Activated CD8-positive, alpha-beta T cell treated with anti-CD3 and anti-CD28 coated beads for 36 hours (primary cell): ENCODE results near the gene DUSP1. TPM values are rescaled to one million over a fixed set of nuclear protein-coding genes. Genes with fewer than 3 reads are reported as not detected.

Source experiments
- ATAC-seq: fragments of 200-7000 bp; cut with Tn5 transposase; one replicate; pipeline ENCODE4 v1.10.0; 2021; ENCODE audit warnings: mild to moderate bottlenecking, moderate library complexity
- CTCF ChIA-PET: fragments of 350-600 bp; sonication (Branson Sonifier 250); formaldehyde crosslinking; loops from one replicate; lab custom pipeline; 2021; ENCODE audit warnings: antibody characterized with exemption; lab: Charles Lee
- POLR2A ChIA-PET: fragments of 350-600 bp; sonication (Branson Sonifier 250); formaldehyde crosslinking; loops from one replicate; lab custom pipeline; 2021; ENCODE audit warnings: antibody characterized with exemption; lab: Charles Lee
- DNase-seq: peaks from one replicate; pipeline ENCODE4 v3.0.0-alpha.2; 2020
- H3K27ac Mint-ChIP-seq: one replicate; pipeline ENCODE4 v1.8.0; 2021; ENCODE audit warnings: mild to moderate bottlenecking, mixed read lengths
- H3K27me3 Mint-ChIP-seq: one replicate; pipeline ENCODE4 v1.8.0; 2021; ENCODE audit warnings: mixed read lengths
- H3K36me3 Mint-ChIP-seq: one replicate; pipeline ENCODE4 v1.8.0; 2021; ENCODE audit warnings: low read depth, mixed read lengths
- H3K4me1 Mint-ChIP-seq: one replicate; pipeline ENCODE4 v1.8.0; 2021; ENCODE audit warnings: low read depth, mixed read lengths
- H3K4me3 Mint-ChIP-seq: one replicate; pipeline ENCODE4 v1.8.0; 2021; ENCODE audit warnings: mild to moderate bottlenecking, moderate library complexity, mixed read lengths
- H3K9me3 Mint-ChIP-seq: one replicate; pipeline ENCODE4 v1.8.0; 2021; ENCODE audit warnings: mixed read lengths
- CTCF ChIP-seq: fragments of 200-600 bp; IDR thresholded peaks from one replicate; pipeline ENCODE4 v1.8.0; 2022; ENCODE audit warnings: antibody characterized with exemption, mild to moderate bottlenecking
- intact Hi-C: fragments of 100-400 bp; cut with micrococcal nuclease; formaldehyde crosslinking; loops from one replicate; pipeline ENCODE4 v1.10.0; 2022
- total RNA-seq, 2 experiments: library from RNA; stranded (reverse); gene quantifications; one replicate each; pipeline ENCODE4 v1.2.3, GENCODE V29; 2021

DUSP1 gene
- total RNA-seq, 2 experiments from 2014 or later, result 16.6 to 17.9 TPM

GRCh38 chr5:172793577-172794488 lies 22.8 kb upstream of the DUSP1 start:
- Mint-ChIP-seq H3K27ac (no peak overlapping the region), H3K9me3 (no peaks in the 10 kb centered on the region), H3K36me3 (no peaks in the 10 kb centered on the region), H3K4me1 (peaks cover 7% of the 10 kb centered on the region), H3K4me3 (no peak overlapping the region), H3K27me3 (no peaks in the 10 kb centered on the region)
- intact Hi-C loops, result no loop called here
- DNase-seq (no peak), ATAC-seq (no peak)
- ChIA-PET CTCF (no interaction called here), POLR2A (no interaction called here)
- no peak for TF ChIP-seq CTCF

- no peak for ATAC-seq
- no peaks in the 10 kb centered on the region for H3K36me3 Mint-ChIP-seq
- DNase-seq, result no peak
- H3K9me3 Mint-ChIP-seq, result no peaks in the 10 kb centered on the region
- POLR2A ChIA-PET, result interaction anchor here (0.5 to 1.0 kb wide), 3 partner anchors 16 to 108 kb away, joined by 3 read pairs; no protein-coding TSS in a partner anchor
- peaks cover 3% of the 10 kb centered on the region for H3K4me1 Mint-ChIP-seq
- H3K27me3 Mint-ChIP-seq, result no peaks in the 10 kb centered on the region
- CTCF ChIA-PET, result interaction anchor here (0.7 kb wide), 1 partner anchor 91 kb away, joined by 3 read pairs; no protein-coding TSS in a partner anchor
- H3K4me3 Mint-ChIP-seq, result no peak overlapping the region
- intact Hi-C loops, result no loop called here
- TF ChIP-seq CTCF, result no peak
- H3K27ac Mint-ChIP-seq, result no peak overlapping the region
Measured at GRCh38 chr5:172792701-172793570, 21.9 kb upstream of the DUSP1 start.

DNA sequence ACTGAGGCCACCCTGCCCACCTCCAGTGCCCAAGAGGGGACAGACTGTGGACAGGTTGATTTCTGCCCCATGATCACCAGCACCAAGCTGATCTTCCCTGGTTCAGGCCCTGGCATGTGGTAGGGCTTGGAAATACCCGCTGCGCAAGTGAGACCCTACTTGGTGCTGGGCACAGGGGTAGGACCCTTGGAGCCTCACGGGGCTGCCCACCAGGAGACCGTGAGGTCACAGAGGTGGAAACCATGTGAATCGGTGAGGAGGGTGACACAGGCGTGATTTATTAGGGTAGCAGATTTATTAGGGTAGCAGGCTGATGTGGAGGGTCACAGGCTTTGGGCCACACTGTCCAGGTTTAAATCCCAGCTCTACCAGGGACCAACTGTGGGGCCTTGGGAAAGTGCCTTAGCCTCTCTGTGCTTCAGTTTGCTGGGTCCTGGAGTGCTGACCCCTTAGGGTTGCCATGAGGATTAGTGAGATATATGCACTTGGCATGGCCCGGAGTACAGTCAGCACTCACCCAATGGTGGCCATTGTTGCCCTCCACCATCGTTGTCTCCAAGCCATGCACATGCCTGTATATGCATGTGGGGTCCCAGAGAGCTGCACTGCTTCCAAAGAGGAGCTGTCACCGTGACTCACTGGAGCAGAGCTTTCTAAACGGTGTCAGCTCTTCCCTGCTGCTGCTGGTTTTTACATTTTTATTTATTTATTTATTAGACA lies 20.9 kb upstream of the DUSP1 start:
- POLR2A ChIA-PET, result interaction anchor here (1.0 kb wide), 2 partner anchors 15 to 43 kb away, joined by 3 read pairs; no protein-coding TSS in a partner anchor
- intact Hi-C loops, result no loop called here
- H3K27ac Mint-ChIP-seq, result no peak overlapping the region

GRCh38 chr5:172791286-172791685 lies 20.3 kb upstream of the DUSP1 start:
- POLR2A ChIA-PET, result no interaction called here
- no peak for DNase-seq
- no peaks in the 10 kb centered on the region for H3K27me3 Mint-ChIP-seq
- H3K36me3 Mint-ChIP-seq, result no peaks in the 10 kb centered on the region
- no peak for TF ChIP-seq CTCF
- no peak for ATAC-seq
- intact Hi-C loops, result no loop called here
- CTCF ChIA-PET, result no interaction called here
- H3K9me3 Mint-ChIP-seq, result no peaks in the 10 kb centered on the region
- no peak overlapping the region for H3K27ac Mint-ChIP-seq
- H3K4me1 Mint-ChIP-seq, result no peaks in the 10 kb centered on the region
- no peak overlapping the region for H3K4me3 Mint-ChIP-seq

More for the DNA sequence above, 20.9 kb upstream of the DUSP1 start:
- no peaks in the 10 kb centered on the region for H3K4me1 Mint-ChIP-seq
- no peak for TF ChIP-seq CTCF
- no peak for DNase-seq
- no peak overlapping the region for H3K4me3 Mint-ChIP-seq
- no peaks in the 10 kb centered on the region for H3K27me3 Mint-ChIP-seq
- ATAC-seq, result no peak
- H3K36me3 Mint-ChIP-seq, result no peaks in the 10 kb centered on the region
- CTCF ChIA-PET, result interaction anchor here (0.7 kb wide), 1 partner anchor 90 kb away, joined by 3 read pairs; no protein-coding TSS in a partner anchor
- no peaks in the 10 kb centered on the region for H3K9me3 Mint-ChIP-seq
